ENCODE measurements around the gene SAMHD1.
A peak's percentile ranks its signal among the peaks of the same experiment; 100 is the strongest.

SAMHD1 gene

GRCh38 chr20:36893801-36894200, 57.7 kb downstream of the SAMHD1 start:
- Histone ChIP-seq H3K4me3 (ENCODE audit: low read depth in 1 of 5, low read length in 5 of 5) (no peak overlapping the region), H3K36me3 (ENCODE audit: control insufficient read depth in 5 of 5, insufficient read depth in 5 of 5, low read length in 5 of 5) (peaks cover 24 to 85% (median 71%) of the 10 kb centered on the region in 5 donors), H3K27me3 (ENCODE audit: control insufficient read depth in 5 of 5, insufficient read depth in 4 of 5, low read length in 5 of 5) (no peaks in the 10 kb centered on the region)

GRCh38 chr20:36891211-36891610, 60.3 kb downstream of the SAMHD1 start:
- Histone ChIP-seq H3K27me3 (ENCODE audit: control insufficient read depth in 5 of 5, insufficient read depth in 4 of 5, low read length in 5 of 5) (peaks cover 0 to 3% (median 0%) of the 10 kb centered on the region in 5 donors), H3K9ac (ENCODE audit: low read length in 5 of 5) (no peak overlapping the region), H3K4me1 (ENCODE audit: control insufficient read depth in 5 of 5, insufficient read depth in 5 of 5, low read length in 5 of 5) (peaks cover 2 to 15% (median 8%) of the 10 kb centered on the region in 5 donors), H3K36me3 (ENCODE audit: control insufficient read depth in 5 of 5, insufficient read depth in 5 of 5, low read length in 5 of 5) (peaks cover 11 to 63% (median 52%) of the 10 kb centered on the region in 5 donors), H3K27ac (ENCODE audit: low read depth, low read length) (no peak overlapping the region), H3K4me3 (ENCODE audit: low read depth in 1 of 5, low read length in 5 of 5) (no peak overlapping the region), H3K9me3 (ENCODE audit: control insufficient read depth in 5 of 5, low read length in 5 of 5) (no peaks in the 10 kb centered on the region)

More at GRCh38 chr20:36893801-36894200, 57.7 kb downstream of the SAMHD1 start:
- Histone ChIP-seq H3K4me1 (ENCODE audit: control insufficient read depth in 5 of 5, insufficient read depth in 5 of 5, low read length in 5 of 5) (no peaks in the 10 kb centered on the region), H3K27ac (ENCODE audit: low read depth, low read length) (no peak overlapping the region), H3K9me3 (ENCODE audit: control insufficient read depth in 5 of 5, low read length in 5 of 5) (no peaks in the 10 kb centered on the region), H3K9ac (ENCODE audit: low read length in 5 of 5) (no peak overlapping the region)

- no peaks in the 10 kb centered on the region for H3K9me3 ChIP-seq (ENCODE audit: control insufficient read depth in 5 of 5, low read length in 5 of 5)
- H3K9ac ChIP-seq (ENCODE audit: low read length in 5 of 5), result no peak overlapping the region
- peaks cover 11 to 57% (median 48%) of the 10 kb centered on the region in 5 donors for H3K36me3 ChIP-seq (ENCODE audit: control insufficient read depth in 5 of 5, insufficient read depth in 5 of 5, low read length in 5 of 5)
- peaks cover 2 to 15% (median 8%) of the 10 kb centered on the region in 5 donors for H3K4me1 ChIP-seq (ENCODE audit: control insufficient read depth in 5 of 5, insufficient read depth in 5 of 5, low read length in 5 of 5)
- H3K27me3 ChIP-seq (ENCODE audit: control insufficient read depth in 5 of 5, insufficient read depth in 4 of 5, low read length in 5 of 5), result peaks cover 0 to 3% (median 0%) of the 10 kb centered on the region in 5 donors
- H3K4me3 ChIP-seq (ENCODE audit: low read depth in 1 of 5, low read length in 5 of 5), result no peak overlapping the region
- no peak overlapping the region for H3K27ac ChIP-seq (ENCODE audit: low read depth, low read length)
These were observed 60.9 kb downstream of the SAMHD1 start for GRCh38 chr20:36890586-36890985.

GRCh38 chr20:36888880-36889516, 62.5 kb downstream of the SAMHD1 start:
- Histone ChIP-seq H3K27ac (ENCODE audit: low read depth, low read length) (no peak overlapping the region), H3K9ac (ENCODE audit: low read length in 5 of 5) (no peak overlapping the region), H3K36me3 (ENCODE audit: control insufficient read depth in 5 of 5, insufficient read depth in 5 of 5, low read length in 5 of 5) (peaks cover 11 to 47% (median 38%) of the 10 kb centered on the region in 5 donors)

GRCh38 chr20:36887752-36888090, 63.8 kb downstream of the SAMHD1 start:
- Histone ChIP-seq H3K4me3 (ENCODE audit: low read depth in 1 of 5, low read length in 5 of 5) (no peak overlapping the region), H3K27me3 (ENCODE audit: control insufficient read depth in 5 of 5, insufficient read depth in 4 of 5, low read length in 5 of 5) (peaks cover 0 to 3% (median 0%) of the 10 kb centered on the region in 5 donors), H3K9ac (ENCODE audit: low read length in 5 of 5) (no peak overlapping the region), H3K4me1 (ENCODE audit: control insufficient read depth in 5 of 5, insufficient read depth in 5 of 5, low read length in 5 of 5) (peaks cover 4 to 18% (median 8%) of the 10 kb centered on the region in 5 donors), H3K9me3 (ENCODE audit: control insufficient read depth in 5 of 5, low read length in 5 of 5) (peaks cover 0 to 3% (median 0%) of the 10 kb centered on the region in 5 donors), H3K27ac (ENCODE audit: low read depth, low read length) (no peak overlapping the region), H3K36me3 (ENCODE audit: control insufficient read depth in 5 of 5, insufficient read depth in 5 of 5, low read length in 5 of 5) (peaks cover 2 to 35% (median 25%) of the 10 kb centered on the region in 5 donors)

More at GRCh38 chr20:36888880-36889516, 62.5 kb downstream of the SAMHD1 start:
- Histone ChIP-seq H3K27me3 (ENCODE audit: control insufficient read depth in 5 of 5, insufficient read depth in 4 of 5, low read length in 5 of 5) (peaks cover 0 to 3% (median 0%) of the 10 kb centered on the region in 5 donors), H3K9me3 (ENCODE audit: control insufficient read depth in 5 of 5, low read length in 5 of 5) (peaks cover 0 to 2% (median 0%) of the 10 kb centered on the region in 5 donors), H3K4me3 (ENCODE audit: low read depth in 1 of 5, low read length in 5 of 5) (no peak overlapping the region), H3K4me1 (ENCODE audit: control insufficient read depth in 5 of 5, insufficient read depth in 5 of 5, low read length in 5 of 5) (peaks cover 4 to 18% (median 8%) of the 10 kb centered on the region in 5 donors)

GRCh38 chr20:36886859-36887751, 64.4 kb downstream of the SAMHD1 start:
- peak overlapping the region in 1 of 5 donors; percentile 21 for H3K4me3 ChIP-seq (ENCODE audit: low read depth in 1 of 5, low read length in 5 of 5)
- H3K27ac ChIP-seq (ENCODE audit: low read depth, low read length), result no peak overlapping the region
- peaks cover 0 to 3% (median 0%) of the 10 kb centered on the region in 5 donors for H3K27me3 ChIP-seq (ENCODE audit: control insufficient read depth in 5 of 5, insufficient read depth in 4 of 5, low read length in 5 of 5)
- H3K36me3 ChIP-seq (ENCODE audit: control insufficient read depth in 5 of 5, insufficient read depth in 5 of 5, low read length in 5 of 5), result peaks cover 0 to 29% (median 20%) of the 10 kb centered on the region in 5 donors
- H3K9ac ChIP-seq (ENCODE audit: low read length in 5 of 5), result peak overlapping the region in 1 of 5 donors; percentile 9
- peaks cover 4 to 18% (median 8%) of the 10 kb centered on the region in 5 donors for H3K4me1 ChIP-seq (ENCODE audit: control insufficient read depth in 5 of 5, insufficient read depth in 5 of 5, low read length in 5 of 5)
- H3K9me3 ChIP-seq (ENCODE audit: control insufficient read depth in 5 of 5, low read length in 5 of 5), result peaks cover 0 to 3% (median 0%) of the 10 kb centered on the region in 5 donors

GRCh38 chr20:36885356-36885755, 66.2 kb downstream of the SAMHD1 start:
- Histone ChIP-seq H3K27ac (ENCODE audit: low read depth, low read length) (no peak overlapping the region), H3K36me3 (ENCODE audit: control insufficient read depth in 5 of 5, insufficient read depth in 5 of 5, low read length in 5 of 5) (peaks cover 0 to 13% (median 6%) of the 10 kb centered on the region in 5 donors), H3K27me3 (ENCODE audit: control insufficient read depth in 5 of 5, insufficient read depth in 4 of 5, low read length in 5 of 5) (peaks cover 0 to 3% (median 0%) of the 10 kb centered on the region in 5 donors), H3K4me3 (ENCODE audit: low read depth in 1 of 5, low read length in 5 of 5) (no peak overlapping the region), H3K4me1 (ENCODE audit: control insufficient read depth in 5 of 5, insufficient read depth in 5 of 5, low read length in 5 of 5) (peaks cover 4 to 18% (median 8%) of the 10 kb centered on the region in 5 donors), H3K9me3 (ENCODE audit: control insufficient read depth in 5 of 5, low read length in 5 of 5) (peaks cover 0 to 3% (median 0%) of the 10 kb centered on the region in 5 donors), H3K9ac (ENCODE audit: low read length in 5 of 5) (no peak overlapping the region)

- Histone ChIP-seq H3K9ac (ENCODE audit: low read length in 5 of 5) (no peak overlapping the region), H3K9me3 (ENCODE audit: control insufficient read depth in 5 of 5, low read length in 5 of 5) (peaks cover 0 to 3% (median 0%) of the 10 kb centered on the region in 5 donors), H3K36me3 (ENCODE audit: control insufficient read depth in 5 of 5, insufficient read depth in 5 of 5, low read length in 5 of 5) (peaks cover 0 to 2% (median 1%) of the 10 kb centered on the region in 5 donors), H3K4me3 (ENCODE audit: low read depth in 1 of 5, low read length in 5 of 5) (no peak overlapping the region), H3K27ac (ENCODE audit: low read depth, low read length) (no peak overlapping the region), H3K27me3 (ENCODE audit: control insufficient read depth in 5 of 5, insufficient read depth in 4 of 5, low read length in 5 of 5) (peaks cover 0 to 3% (median 0%) of the 10 kb centered on the region in 5 donors), H3K4me1 (ENCODE audit: control insufficient read depth in 5 of 5, insufficient read depth in 5 of 5, low read length in 5 of 5) (peaks cover 4 to 18% (median 8%) of the 10 kb centered on the region in 5 donors)
These were observed 67.5 kb downstream of the SAMHD1 start for GRCh38 chr20:36883977-36884535.

- Histone ChIP-seq H3K9me3 (ENCODE audit: control insufficient read depth in 5 of 5, low read length in 5 of 5) (peaks cover 0 to 3% (median 0%) of the 10 kb centered on the region in 5 donors), H3K36me3 (ENCODE audit: control insufficient read depth in 5 of 5, insufficient read depth in 5 of 5, low read length in 5 of 5) (no peaks in the 10 kb centered on the region), H3K4me3 (ENCODE audit: low read depth in 1 of 5, low read length in 5 of 5) (no peak overlapping the region), H3K27me3 (ENCODE audit: control insufficient read depth in 5 of 5, insufficient read depth in 4 of 5, low read length in 5 of 5) (no peaks in the 10 kb centered on the region), H3K4me1 (ENCODE audit: control insufficient read depth in 5 of 5, insufficient read depth in 5 of 5, low read length in 5 of 5) (peaks cover under 1 to 6% (median 4%) of the 10 kb centered on the region in 5 donors), H3K9ac (ENCODE audit: low read length in 5 of 5) (no peak overlapping the region), H3K27ac (ENCODE audit: low read depth, low read length) (no peak overlapping the region)
These were observed 69.6 kb downstream of the SAMHD1 start for GRCh38 chr20:36881888-36882287.
